K562 (cell line): ENCODE results near the gene KNTC1.

Source experiments
- ATF1 ChIP-seq, 2 experiments: fragments of 450-650 bp in 1 of 2; IDR thresholded peaks; 2 replicates each; pipeline ENCODE4 v1.6.1; 2016; ENCODE audit warnings: missing compliant biosample characterization in 1 of 2, missing genetic modification characterization in 1 of 2
- ELF4 ChIP-seq: fragments of 450-650 bp; formaldehyde crosslinking; IDR thresholded peaks from 2 replicates; pipeline ENCODE4 v1.4.0; 2022; ENCODE audit warnings: missing genetic modification characterization
- LARP7 ChIP-seq: fragments of 450-650 bp; IDR thresholded peaks from 2 replicates; pipeline ENCODE4 v1.6.1; 2016
- NBN ChIP-seq: fragments of 450-650 bp; IDR thresholded peaks from 2 replicates; pipeline ENCODE4 v1.6.1; 2016; ENCODE audit warnings: low read depth, mild to moderate bottlenecking
- RFX5 ChIP-seq: IDR thresholded peaks from 2 replicates; pipeline ENCODE4 v1.6.1; 2011; ENCODE audit warnings: low read depth, mild to moderate bottlenecking, improper control_type of control experiment, low read length
- TBL1XR1 ChIP-seq, 2 experiments: IDR thresholded peaks; 2 replicates each; pipeline ENCODE4 v1.6.1; 2012; ENCODE audit warnings: improper control_type of control experiment in 2 of 2, low read length in 2 of 2, mild to moderate bottlenecking in 1 of 2

GRCh38 chr12:122665349-122665748, 138.3 kb downstream of the KNTC1 start:
- no peak for TF ChIP-seq RFX5
- no peak for TF ChIP-seq ELF4
- no peak for TF ChIP-seq LARP7
- TF ChIP-seq TBL1XR1 (IDR thresholded peaks at IDR 0.05; ENCODE audit: low read length in 2 of 2): no peak
- no peak for TF ChIP-seq ATF1 (CRISPR knock-in tag; IDR thresholded peaks at IDR 0.05)
- TF ChIP-seq ATF1 (tag; IDR thresholded peaks at IDR 0.05): no peak
- TF ChIP-seq NBN: no peak
